Stimulated activated CD8-positive, alpha-beta memory T cell treated with anti-CD3 and anti-CD28 coated beads, Interleukin-12 subunit alpha, Interleukin-12 subunit beta, amount 100 ng/mL, for 1 hour (primary cell): ENCODE results near the gene NCAPD2.

Experiments used
- DNase-seq: peaks from one replicate; pipeline ENCODE4 v3.0.0-alpha.2; 2020; ENCODE audit warnings: low read depth

Gene NCAPD2

DNA sequence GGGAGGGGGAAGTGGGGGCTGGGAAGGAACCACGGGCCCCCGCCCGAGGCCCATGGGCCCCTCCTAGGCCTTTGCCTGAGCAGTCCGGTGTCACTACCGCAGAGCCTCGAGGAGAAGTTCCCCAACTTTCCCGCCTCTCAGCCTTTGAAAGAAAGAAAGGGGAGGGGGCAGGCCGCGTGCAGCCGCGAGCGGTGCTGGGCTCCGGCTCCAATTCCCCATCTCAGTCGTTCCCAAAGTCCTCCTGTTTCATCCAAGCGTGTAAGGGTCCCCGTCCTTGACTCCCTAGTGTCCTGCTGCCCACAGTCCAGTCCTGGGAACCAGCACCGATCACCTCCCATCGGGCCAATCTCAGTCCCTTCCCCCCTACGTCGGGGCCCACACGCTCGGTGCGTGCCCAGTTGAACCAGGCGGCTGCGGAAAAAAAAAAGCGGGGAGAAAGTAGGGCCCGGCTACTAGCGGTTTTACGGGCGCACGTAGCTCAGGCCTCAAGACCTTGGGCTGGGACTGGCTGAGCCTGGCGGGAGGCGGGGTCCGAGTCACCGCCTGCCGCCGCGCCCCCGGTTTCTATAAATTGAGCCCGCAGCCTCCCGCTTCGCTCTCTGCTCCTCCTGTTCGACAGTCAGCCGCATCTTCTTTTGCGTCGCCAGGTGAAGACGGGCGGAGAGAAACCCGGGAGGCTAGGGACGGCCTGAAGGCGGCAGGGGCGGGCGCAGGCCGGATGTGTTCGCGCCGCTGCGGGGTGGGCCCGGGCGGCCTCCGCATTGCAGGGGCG, 40.2 kb downstream of the NCAPD2 start, which contains the start of gene GAPDH:
TSS of gene GAPDH (plus strand) at position 595 of the 772 bp plus-strand sequence. CDS start 316 bp downstream, outside the sequence.
- DNase-seq: peak; percentile 70

DNA sequence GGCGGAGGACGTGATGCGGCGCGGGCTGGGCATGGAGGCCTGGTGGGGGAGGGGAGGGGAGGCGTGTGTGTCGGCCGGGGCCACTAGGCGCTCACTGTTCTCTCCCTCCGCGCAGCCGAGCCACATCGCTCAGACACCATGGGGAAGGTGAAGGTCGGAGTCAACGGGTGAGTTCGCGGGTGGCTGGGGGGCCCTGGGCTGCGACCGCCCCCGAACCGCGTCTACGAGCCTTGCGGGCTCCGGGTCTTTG, 40.7 kb downstream of the NCAPD2 start:
- peak; percentile 63 for DNase-seq

DNA sequence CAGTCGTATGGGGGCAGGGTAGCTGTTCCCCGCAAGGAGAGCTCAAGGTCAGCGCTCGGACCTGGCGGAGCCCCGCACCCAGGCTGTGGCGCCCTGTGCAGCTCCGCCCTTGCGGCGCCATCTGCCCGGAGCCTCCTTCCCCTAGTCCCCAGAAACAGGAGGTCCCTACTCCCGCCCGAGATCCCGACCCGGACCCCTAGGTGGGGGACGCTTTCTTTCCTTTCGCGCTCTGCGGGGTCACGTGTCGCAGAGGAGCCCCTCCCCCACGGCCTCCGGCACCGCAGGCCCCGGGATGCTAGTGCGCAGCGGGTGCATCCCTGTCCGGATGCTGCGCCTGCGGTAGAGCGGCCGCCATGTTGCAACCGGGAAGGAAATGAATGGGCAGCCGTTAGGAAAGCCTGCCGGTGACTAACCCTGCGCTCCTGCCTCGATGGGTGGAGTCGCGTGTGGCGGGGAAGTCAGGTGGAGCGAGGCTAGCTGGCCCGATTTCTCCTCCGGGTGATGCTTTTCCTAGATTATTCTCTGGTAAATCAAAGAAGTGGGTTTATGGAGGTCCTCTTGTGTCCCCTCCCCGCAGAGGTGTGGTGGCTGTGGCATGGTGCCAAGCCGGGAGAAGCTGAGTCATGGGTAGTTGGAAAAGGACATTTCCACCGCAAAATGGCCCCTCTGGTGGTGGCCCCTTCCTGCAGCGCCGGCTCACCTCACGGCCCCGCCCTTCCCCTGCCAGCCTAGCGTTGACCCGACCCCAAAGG, 41.2 kb downstream of the NCAPD2 start:
- peak; percentile 47 for DNase-seq

- no peak for DNase-seq
Observed at GRCh38 chr12:6535697-6535946, 41.7 kb downstream of the NCAPD2 start.

DNA sequence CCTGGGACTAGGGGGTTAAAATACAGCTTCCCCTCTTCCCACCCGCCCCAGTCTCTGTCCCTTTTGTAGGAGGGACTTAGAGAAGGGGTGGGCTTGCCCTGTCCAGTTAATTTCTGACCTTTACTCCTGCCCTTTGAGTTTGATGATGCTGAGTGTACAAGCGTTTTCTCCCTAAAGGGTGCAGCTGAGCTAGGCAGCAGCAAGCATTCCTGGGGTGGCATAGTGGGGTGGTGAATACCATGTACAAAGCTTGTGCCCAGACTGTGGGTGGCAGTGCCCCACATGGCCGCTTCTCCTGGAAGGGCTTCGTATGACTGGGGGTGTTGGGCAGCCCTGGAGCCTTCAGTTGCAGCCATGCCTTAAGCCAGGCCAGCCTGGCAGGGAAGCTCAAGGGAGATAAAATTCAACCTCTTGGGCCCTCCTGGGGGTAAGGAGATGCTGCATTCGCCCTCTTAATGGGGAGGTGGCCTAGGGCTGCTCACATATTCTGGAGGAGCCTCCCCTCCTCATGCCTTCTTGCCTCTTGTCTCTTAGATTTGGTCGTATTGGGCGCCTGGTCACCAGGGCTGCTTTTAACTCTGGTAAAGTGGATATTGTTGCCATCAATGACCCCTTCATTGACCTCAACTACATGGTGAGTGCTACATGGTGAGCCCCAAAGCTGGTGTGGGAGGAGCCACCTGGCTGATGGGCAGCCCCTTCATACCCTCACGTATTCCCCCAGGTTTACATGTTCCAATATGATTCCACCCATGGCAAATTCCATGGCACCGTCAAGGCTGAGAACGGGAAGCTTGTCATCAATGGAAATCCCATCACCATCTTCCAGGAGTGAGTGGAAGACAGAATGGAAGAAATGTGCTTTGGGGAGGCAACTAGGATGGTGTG, 42.3 kb downstream of the NCAPD2 start:
- DNase-seq: no peak

GRCh38 chr12:6536894-6537579, 43.1 kb downstream of the NCAPD2 start:
- no peak for DNase-seq

- peak; percentile 80 for DNase-seq
Observed at GRCh38 chr12:6537580-6538419, 43.9 kb downstream of the NCAPD2 start.

GRCh38 chr12:6538420-6539313, 44.8 kb downstream of the NCAPD2 start:
- no peak for DNase-seq

DNA sequence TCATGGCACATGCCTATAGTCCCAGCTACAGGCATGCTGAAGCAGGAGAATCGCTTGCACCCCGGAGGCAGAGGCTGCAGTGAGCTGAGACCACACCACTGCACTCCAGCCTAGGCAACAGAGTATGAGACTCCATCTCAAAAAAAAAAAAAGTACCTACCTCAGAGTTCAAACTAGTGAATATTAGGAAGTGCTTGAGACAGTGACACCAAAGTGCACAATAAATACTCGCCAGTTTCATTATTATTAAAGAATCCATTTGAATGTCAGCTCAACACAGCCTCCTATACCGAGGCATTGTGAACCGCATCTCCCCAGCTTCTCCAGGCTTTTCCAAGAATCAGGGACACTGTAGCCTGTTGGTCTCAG, 45.4 kb downstream of the NCAPD2 start:
- DNase-seq: no peak

GRCh38 chr12:6539707-6540134, 45.8 kb downstream of the NCAPD2 start:
- DNase-seq: no peak

DNA sequence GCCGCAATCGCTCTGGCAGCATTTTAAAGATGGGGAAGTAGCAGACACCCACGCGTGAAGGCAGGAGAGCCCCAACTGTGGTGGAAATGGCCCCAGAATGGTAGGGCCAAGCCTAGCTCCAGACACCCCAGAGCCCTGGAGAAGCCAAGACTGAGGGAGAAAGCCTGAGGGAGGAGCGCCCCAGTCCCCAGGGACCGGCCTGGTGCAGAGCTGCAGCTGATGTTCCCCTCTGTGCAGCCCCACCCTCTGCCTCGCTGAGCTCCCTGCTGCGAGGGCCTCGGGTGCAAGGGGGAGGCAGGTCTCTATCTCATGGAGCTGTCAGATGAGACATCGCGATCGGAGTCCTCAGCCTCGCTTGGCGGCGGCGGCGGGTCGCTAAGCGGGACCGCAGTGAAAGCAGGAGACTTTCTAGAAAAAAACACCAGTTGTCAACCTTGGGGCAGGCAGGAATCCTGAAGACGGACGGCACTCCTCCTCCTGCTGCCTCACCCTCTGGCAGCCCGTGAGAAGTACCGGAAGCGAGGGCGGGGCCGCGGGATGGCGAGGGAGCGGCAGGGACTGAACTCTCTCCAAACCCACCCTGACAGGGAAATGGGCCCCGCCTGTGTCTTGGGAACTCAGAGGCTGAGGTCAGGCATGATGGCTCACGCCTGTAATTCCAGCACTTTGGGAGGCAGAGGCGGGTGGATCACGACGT, 46.4 kb downstream of the NCAPD2 start:
- DNase-seq: no peak

DNA sequence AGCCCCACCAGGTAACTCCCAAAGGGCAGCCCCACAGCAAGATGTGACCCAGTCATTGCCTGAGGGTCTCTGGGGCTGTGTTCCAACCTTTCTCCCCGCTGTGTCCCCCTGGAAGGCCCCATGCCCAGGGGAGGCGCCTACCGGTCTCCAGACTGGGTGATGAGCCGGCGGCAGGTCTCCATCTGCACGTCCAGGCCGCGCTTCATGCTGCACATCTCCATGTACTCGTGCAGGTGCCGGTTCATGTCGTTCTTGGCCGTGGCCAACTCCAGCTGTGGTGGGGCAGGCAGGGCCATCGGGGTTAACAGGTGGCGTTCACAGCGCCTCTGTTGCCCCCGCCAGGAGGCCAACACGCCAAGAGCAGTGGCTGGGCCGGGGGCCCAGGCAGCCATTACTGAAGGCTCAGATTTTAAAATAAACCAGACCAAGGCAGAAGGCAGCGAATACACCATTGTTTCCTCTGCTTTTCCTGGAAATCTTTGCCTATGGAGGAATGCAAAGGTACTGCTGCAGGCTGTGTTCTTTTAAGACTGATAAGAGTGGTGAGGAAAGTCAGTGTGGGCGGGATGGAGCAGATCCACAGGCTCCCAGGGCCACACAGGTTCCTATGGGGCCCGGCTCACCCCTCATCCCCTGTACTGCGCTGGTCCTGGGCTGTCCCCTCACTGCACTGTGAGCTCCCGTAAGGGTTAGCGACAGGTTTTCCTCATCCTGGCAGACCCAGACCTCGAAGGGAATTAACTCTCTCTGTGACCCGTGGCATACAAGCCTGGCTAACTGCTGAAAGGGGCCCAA, 47.7 kb downstream of the NCAPD2 start:
- no peak for DNase-seq

DNA sequence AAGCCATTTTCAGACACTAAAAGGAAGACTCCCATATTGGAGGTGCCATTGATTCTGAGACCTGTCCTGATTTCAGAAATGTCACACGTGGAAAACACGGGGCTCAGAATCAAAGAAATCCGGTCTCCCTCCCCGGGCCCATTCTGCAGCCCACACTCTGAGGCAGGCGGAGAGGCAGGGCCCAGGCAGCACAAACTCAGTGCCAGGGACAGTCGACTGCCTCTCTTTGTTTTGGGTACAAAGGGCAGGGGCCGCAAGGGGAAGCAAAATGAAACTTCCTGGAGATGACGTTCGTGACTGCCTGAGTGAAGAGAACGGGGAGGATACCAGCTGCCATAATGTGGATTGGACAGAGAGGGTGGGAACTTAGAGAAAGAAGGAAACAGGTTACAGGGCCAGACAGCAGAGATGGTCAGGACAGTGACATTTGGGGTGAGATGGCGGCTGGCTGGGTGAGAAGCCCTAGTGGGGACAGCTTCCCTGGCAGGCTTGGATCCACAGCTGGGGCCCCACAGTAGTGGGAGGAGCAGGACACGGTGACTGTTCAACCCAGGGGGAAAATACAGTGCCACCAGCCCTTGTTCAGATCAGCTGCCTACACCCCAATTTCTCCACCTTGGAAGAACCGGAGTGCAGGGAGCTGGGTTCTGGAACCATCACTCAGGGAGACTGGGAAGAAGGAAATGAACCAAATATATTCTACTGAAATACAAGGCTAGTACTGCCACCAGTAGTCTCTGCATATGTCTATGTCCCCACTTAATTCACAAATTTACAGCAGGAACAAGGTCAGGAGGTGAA, 48.5 kb downstream of the NCAPD2 start:
- DNase-seq: no peak

DNA sequence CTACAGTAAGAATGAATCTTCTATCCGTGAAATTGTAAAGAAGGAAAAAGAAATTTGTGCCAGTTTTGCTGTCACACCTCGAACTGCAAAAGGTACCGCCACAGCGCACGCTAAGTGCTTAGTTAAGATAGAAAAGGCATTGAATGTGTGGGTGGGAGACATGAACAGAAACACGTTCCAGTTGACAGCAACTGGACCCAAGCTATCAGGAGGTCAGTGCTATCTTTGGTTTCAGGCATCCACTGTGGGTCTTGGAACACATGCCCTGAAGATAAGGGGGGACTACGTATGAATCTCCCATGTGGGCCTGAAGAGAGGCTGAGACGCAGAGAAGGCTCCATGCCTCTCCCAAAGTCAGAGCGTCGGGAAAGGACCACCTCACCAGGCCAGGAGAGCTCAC, 52.1 kb downstream of the NCAPD2 start:
- no peak for DNase-seq

DNA sequence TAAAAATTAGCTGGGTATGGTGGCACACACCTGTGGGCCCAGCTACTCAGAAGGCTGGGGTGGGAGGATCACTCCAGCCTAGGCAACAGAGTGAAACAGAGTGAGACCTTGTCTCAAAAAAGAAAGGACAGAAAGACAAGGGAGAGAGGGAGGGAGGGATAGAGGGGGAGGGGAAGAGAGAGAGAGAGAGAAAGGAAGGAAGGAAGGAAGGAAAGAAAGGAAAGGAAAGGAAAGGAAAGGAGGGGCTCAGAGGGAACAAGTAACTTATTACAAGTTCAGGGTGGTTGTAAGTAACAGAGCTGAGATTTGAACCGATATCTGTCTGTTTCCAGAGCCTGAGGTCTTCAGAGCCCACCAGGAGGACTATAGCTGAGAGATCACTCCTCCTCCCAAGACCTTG, 53.7 kb downstream of the NCAPD2 start:
- DNase-seq: no peak

- no peak for DNase-seq
Observed at GRCh38 chr12:6547987-6548386, 54.1 kb downstream of the NCAPD2 start.

GRCh38 chr12:6548556-6548955, 54.7 kb downstream of the NCAPD2 start:
- DNase-seq: no peak
